NCI-H1105 (cell line): ENCODE results near the gene PARK7.
"Not testable (repeated sequence)": the region's sequence is repeated elsewhere in the genome, so short reads cannot be mapped to it uniquely, and the experiment has no call there.

Experiments used
- DNase-seq: peaks from one replicate; lab custom pipeline; 2025; lab: John Stamatoyannopoulos, UW

Gene PARK7

DNA sequence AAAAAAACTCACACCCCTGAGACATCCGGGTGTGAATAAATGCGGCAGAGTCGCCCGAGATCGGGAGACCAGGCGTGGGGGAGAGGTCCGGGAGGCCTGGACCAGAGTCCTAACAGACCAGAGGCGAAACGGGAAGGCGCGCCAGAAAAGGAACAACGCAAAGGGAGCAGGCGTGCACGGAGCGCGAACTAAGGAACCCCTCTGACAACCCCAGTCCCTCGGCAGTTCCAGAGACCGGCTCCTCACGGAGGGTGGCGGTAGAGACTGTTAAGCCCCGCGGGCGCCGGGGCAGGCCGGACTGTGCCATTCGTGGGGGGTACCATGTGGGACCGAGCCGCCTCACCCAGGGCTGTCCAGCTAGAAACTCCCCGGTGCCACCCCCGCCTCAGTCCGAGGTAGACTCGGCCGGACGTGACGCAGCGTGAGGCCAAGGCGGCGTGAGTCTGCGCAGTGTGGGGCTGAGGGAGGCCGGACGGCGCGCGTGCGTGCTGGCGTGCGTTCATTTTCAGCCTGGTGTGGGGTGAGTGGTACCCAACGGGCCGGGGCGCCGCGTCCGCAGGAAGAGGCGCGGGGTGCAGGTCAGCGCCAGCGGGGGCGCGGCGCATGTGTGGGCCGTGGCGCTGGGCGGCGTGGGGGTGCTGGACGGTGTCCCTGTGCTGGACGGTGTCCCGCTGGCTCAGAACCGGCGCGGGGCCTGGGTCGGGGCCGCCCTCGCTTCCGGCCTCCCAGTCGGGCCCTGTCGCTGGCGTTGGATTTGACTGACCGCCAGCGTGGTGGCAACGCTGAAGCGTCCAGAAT, at the start of gene PARK7:
PARK7 (plus strand) TSS at position 496 of the 798 bp plus-strand sequence. CDS start 1,075 bp downstream, outside the sequence.
- peak; percentile 98 for DNase-seq

DNA sequence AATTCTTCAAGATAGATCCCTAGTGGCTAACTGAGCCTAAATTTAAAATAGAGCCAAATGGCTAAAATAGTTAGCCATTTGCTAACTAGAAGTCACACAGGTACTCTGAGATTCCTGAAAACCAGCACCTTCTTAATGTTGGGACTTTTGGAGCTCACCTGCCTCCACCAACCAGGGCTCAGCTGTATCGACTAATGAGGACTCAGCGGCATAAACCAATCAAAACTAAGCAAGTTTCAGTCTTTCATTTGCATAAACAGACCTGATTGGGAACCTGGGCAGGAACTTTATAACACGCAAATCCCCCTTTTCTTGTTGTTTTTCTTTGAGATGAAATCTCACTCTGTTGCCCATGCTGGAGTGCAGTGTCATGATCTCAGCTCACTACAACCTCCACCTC, 49.4 kb upstream of the PARK7 start:
- no peak for DNase-seq

DNA sequence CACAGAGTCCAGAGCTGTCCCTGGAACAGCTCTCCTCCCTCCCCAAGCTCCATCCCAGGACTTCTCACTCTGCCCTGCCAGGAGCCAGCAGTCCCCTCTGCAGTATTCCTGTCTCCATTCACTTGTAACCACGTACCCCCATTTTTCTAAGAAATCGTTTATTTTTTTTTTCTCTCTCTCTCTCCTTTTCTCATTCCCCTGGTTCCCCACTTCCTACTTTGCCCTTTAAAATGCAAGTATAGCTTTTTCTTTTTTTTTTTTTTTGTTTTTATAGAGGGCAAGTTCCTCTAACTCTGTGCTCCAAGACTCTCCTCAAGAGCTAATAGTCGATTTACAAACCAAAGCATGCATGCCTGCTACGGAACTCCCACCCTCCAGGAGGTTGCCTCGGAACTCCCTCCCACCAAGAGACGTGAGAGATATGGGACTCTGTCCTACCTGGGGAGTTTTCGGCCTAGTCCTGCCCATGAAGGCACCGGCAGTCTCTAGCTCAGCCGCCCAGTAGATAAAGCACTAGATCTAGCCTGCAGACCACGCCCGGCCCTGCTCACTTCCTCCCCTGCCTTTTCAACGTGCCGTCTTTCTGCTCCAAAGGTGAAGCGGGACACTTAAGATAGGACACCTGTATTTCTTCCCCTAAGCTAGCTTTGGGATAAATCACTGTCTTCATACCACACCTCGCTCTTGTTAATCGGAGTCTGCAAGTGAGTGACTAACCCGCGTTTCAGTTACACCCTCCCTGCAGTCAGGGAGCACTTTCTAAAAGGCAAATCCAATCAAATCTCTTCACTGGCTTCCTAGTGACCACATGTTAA, 48.6 kb upstream of the PARK7 start:
- no peak for DNase-seq

DNA sequence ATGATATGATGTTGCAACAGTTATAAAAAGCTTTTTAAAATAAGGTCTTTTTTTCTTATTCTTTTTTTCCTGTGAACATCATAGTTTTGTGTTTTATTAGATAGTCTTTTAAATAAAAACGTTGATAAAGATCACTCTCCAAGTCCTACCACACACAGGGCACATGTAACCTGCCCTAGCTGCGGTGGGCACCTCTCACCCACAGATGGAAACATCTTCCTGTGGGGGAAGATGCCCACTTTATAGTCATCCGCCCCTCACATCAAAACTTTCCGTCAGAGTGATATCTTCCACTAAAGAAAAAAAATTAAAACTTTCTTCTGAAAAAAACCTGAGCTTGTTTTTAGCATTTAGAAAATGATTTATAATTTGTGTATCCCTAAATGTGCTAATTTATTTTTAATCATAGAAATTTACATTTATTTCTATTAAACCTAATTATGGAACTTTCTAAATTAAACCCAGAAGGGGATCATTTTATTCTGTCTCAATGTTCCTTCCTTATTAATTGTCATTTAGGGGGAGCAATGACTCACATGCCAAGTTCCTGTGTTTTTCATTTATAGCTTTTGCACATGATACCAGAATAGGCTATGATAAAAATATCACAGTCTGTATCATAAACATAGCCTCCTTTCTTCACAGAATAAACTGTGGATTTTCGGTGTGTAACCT, 45.5 kb upstream of the PARK7 start:
- no peak for DNase-seq

DNA sequence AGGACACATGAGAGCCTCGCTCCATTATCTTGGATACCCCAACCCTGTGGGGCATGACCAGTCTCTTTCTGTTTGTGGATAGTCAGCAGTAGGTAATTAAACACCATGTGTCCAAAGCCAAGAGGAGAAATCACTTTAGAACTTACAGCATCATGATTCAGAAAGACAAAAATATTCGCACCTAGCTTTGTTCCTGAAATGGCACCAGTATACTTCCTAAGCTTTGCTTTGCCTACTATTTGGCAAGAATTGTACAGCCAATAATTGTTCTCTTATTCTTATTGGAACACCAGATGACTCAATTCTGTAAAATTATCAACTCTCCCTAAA, 45.0 kb upstream of the PARK7 start:
- no peak for DNase-seq

DNA sequence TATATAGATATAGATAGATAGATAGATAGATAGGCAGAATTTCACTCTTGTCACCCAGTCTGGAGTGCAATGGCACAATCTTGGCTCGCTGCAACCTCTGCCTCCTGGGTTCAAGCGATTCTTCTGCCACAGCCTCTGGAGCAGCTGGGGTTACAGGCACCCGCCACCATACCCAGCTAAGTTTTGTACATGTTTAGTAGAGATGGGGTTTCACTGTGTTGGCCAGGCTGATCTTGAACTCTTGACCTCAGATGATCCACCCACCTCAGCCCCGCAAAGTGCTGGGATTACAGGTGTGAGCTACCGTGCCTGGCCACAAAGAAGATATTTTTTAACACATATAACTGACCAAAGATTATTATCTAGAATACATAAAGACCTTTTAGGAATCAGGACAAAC, 43.5 kb upstream of the PARK7 start:
- not testable (repeated sequence) for DNase-seq

DNA sequence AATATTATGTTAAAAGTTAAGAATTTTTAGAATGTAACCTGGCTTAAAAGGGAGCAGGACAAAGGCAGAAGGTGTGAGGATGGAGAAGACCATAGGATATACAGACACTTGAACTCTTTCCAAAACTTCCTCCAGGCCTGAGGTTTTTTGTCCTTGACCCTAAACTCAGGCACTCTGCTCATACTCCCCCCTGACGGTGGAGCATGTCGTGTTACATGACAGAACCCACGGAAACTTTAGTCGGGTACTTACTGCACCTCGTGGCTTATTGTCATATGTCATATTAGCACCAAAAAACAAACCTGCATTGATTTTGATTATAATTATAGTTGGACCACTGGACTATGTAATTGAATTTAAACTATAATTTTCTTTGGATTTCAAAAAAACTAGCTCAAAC, 41.6 kb upstream of the PARK7 start:
- DNase-seq = no peak

DNA sequence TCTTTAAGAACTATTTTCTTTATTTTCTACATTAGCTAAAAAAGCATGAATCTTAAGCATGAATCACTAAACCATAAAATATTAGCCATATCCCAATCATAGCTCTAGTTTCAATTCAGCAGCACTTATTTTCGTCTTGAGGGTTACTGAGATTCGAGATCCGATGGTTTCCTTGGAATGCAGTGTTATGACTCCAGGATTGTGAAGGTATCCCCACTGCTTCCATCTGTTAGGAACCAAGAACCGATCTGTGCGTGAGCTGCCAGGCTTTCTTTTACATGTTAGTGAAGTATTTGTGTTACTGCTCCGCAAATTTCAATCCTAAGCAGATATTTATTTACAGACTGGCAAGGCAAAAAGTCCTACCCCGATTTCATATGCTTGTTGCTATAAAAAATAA, 39.7 kb upstream of the PARK7 start:
- DNase-seq = no peak

DNA sequence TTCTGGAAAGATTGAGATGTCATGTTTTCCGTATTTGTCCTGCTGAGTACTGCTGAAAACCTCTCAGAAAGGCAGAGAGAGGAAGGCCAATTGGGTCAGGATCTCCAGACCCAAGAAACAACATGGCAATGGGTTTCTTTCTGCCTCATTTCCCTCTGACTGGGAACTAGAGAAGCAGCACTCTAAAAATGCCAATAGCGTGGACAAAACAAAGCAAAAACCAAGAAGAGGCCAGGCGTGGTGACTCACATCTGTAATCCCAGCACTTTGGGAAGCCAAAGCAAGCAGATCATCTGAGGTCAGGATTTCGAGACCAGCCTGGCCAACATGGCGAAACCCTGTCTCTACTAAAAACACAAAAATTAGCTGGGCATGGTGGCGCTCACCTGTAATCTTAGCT, 39.2 kb upstream of the PARK7 start:
- no peak for DNase-seq

DNA sequence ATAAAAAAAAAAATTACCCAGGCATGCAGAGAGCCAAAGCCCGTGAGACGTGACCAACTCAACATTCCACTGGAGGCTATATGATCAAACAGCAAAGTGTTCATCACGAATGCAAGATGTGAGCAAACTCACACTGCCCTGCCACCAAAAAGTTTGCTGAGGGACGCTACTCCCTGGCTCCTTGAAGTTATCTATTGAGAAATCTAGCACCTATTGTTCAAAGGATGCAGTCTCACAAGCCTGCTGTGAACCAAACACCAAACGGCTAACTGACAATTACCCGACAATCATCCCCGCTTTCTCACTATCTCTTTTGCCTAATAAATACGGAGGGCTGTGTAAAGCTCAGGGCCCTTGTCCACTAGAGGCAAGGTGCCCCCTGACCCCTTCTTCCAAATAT, 34.5 kb upstream of the PARK7 start:
- not testable (repeated sequence) for DNase-seq

DNA sequence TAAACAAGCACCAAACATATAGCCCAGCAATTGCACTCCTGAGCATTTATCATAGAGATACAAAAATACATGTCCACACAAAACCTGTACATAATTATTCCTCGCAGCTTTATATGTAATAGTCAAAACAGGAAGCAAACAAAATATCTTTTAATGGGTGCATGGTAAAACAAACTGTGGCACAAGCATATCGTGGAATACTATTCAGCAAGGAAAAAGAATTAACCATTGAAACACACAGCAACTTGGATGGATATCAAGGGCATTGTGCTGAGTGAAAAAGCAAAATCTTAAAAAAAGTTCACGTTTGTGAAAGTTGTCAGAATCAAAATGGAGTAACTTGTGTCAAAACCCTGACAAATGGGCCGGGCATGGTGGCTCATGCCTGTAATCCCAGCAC, 33.3 kb upstream of the PARK7 start:
- no peak for DNase-seq

DNA sequence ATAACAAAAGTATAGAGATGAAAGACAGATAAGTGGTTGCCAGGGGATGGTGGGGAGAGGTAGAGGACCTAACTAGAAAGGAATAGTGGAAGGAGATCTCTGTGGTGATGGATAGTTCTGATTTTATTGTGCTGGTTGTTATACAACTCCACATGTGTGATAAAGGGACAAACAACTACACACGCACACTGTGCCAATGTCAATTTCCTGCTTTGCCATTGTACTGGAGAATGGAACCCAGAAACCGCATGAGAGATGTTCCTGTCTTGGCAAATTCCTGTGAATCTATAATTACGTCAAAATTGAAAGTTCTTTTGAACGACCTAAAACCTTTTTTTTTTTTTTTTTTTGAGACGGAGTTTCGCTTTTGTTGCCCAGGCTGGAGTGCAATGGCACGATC, 31.9 kb upstream of the PARK7 start:
- DNase-seq = no peak

DNA sequence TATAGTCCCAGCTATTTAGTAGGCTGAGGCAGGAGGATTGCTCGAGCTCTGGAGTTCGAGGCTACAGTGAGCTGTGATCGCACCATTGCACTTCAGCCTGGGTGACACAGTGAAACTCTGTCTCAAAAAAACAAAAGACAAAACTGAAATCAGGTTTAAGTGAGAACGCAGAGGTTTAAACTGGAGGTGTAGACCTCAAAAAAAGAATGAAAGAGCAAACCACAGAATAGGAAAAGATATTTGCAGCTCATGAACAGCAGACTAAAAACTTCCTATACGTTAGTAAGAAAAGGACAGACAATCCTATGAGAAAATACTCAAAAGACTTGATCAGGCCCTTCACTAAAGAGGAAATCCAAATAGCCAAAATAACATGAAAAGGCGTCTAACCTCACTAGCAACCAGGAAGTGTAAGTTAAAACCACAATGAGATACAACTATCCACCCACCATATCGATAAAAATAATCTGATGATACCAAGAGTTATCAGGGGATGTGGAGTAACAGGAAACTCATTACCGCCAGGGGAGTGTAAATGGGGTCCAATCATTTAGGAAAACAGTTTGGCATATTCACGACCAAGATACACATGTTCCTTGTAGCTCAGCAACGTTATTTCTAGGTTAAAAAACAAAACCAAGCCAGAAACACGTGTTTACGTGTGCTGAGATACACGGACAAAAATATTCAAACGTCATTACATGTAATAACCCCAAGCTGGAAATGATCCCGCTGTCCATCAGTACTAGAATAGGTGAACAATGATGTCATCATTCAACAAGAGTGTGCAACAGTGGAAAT, 30.7 kb upstream of the PARK7 start:
- DNase-seq = no peak

DNA sequence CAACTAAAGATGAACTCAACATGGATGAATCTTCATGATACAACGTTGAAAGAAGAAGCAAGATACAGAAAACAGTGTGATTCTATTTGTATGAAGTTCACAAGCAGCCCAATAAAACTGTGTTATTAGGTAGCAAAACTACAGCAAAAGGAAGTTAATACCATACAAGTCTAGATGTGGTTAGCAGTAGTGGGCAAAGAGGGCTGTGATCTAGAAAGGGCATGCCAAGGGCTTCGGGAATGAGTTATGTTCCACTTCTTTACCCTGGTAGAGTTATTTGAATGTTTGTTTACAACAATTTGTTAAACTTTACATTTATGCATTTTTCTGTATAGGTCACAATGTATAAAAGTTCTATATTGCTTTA, 30.1 kb upstream of the PARK7 start:
- DNase-seq = no peak

DNA sequence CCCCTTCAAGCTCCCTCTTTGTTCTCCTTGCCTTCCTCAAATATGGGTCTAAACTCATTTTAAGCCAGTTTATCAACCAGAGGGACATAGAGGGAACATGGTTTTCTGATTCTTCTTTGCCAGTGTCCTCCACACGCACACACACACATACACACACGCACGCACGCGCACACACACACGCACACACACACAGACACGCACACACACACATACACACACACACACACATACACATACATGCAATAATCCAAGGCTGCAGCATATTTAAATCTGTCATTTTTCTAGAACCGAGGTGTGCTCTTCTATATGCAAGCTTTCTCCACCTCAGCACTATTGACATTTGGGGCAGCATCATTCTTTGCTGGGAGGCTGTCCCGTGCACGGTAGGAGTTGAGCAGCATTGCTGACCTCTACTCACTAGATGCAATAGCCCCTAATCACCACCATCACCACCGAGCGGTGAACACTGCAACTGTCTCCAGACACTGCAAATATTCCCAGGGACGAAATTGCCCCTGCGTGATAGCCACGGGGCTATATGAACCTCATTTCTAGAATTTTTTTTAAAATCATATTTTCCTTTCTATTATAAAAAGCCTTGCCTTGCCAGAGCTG, 28.9 kb upstream of the PARK7 start:
- DNase-seq = no peak

DNA sequence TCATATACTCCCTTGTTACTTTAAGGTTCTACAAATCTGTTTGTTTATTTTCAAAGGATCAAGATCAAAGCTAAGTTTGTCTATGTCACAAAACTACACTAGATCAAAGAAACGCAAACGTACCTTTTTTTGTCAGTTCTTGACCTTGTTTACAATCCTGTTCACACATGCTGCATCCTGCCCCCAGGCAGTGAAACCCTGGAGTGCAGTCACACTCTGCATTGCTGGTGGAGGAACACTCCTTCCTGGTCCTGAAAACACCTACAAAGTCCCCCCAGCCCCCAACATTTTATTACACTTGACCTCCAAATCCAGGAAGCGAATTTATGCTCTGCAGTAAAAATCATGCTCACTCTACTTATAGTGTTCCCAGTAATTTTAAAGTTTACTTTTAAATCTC, 23.4 kb upstream of the PARK7 start:
- DNase-seq = no peak

DNA sequence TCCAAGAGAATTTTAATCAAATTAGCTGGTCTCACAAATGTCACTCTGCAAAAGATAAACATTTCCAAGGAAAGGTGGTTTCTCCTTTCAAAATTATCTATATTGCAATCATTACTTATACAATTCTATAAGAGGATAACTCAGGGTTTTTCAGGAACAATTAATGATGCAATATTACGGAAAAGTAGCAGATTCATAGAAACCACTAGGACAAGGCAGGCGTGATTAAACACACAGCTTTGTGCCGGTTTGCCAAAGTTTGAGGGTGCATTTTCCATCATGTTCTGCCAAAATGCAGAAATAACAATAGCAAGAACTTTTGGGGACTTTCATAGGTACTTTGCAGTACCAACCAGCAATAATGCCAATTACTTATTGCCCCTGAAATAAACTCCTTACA, 21.5 kb upstream of the PARK7 start:
- DNase-seq = no peak

DNA sequence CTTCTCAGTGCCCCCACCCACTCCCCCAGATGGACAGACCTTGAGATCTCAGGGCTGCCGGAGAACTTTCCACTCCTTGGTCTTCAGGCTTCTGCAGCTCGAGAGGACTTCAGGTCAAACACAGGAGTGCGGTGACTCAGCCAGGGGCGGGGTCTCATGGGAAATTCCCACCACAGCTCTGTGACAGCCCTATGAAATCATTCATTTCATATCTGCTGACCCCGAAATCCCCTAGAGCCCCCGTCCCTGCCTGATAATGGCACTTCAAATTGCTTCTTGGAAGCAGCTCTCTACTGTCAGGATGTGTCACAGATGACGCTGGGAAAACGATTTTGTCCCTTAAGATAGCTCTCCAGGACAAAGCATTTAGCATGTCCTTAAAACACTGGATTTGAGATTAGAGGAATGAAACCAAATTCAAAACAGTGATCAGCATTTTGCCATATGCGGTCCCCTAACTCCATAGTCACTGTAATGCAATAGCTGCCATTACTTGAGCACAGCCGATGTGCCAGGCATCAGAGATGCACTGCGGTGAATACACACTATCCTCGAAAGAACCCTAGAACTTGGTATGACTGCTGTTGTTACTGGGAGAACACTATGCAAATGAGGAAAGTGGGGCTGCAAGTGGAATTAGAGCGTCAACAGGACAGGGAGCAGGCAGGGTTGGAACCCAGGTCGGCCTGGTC, 20.6 kb upstream of the PARK7 start, which contains the start of gene TNFRSF9:
TNFRSF9 (minus strand) TSS at position 95 of the 692 bp plus-strand sequence. CDS start 845 bp downstream, outside the sequence.
- no peak for DNase-seq

DNA sequence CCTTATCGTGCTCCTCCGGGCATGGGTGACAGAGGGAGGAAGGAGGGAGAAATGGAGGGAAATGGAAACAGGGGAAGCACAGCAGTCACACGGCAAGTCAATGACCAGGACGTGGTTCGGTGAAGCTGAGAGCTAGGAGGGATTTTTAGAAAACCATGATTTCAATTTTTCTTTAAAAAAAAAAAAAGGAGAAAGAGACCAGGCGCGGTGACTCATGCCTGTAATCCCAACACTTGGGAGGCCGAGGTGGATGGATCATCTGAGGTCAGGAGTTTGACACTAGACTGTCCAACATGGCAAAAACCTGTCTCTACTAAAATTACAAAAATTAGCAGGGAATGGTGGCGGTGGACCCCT, 20.1 kb upstream of the PARK7 start:
- no peak for DNase-seq

DNA sequence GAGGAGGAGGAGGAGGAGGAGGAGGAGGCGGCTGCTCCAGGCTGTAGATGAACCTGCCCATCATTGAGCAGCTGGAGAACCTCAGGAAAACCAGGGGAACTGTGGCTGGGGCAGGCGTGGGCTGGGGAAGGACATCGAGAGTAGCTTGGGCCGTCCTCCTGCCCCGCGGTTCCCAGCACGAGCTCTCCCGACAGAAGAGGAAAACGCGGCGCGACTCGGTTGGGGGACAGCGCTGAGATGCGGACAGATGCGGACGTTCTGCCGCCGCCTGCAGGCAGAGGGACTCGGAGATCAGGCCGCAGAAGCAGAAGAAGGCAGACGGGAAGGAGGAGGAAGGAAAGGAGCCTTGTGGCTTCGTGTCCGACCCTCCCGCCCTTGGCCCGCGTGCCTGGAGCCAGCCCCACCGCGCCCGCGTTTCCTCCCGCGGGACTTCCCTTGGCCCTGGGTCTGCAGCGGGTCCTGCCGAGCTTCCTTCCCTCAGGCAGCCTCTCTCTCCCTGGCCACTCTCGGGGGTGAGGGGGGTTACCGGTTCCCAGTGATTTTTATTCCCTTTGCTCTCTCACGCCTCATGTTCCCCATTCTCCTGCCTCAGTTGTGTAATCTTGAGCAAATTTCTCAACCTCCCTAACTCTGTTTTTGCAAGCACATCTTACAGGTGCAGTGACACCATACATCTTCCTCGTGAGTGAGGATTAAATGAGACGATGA, 19.1 kb upstream of the PARK7 start:
- DNase-seq = no peak
